Measurements from ENCODE around the gene RNF151. TPM values are rescaled to one million over a fixed set of nuclear protein-coding genes. Genes with fewer than 3 reads are reported as not detected.

The RNF151 gene
- total and polyA plus RNA-seq, 10 of the 15 experiments (the other 5 are each of a cell fraction or from before 2014, with no cell fraction given): 0.17 to 0.56 TPM; not detected in 8

GRCh38 chr16:1917665-1918350, 48.8 kb upstream of the RNF151 start:
- 14% methylated on average over 35 of the region's 81 CpGs for WGBS (ENCODE audit: insufficient coverage, insufficient replicate concordance, low lambda C conversion rate, missing lambda C conversion rate)
- no TSS peak for BruUV-seq (replicated peaks)
- CTCF ChIA-PET: no interaction called here

More at GRCh38 chr16:1917665-1918350, 48.8 kb upstream of the RNF151 start:
- no peak overlapping the region for H3K4me2 ChIP-seq (ENCODE audit: control insufficient read depth, insufficient read depth)
- POLR2A ChIA-PET: no interaction called here
- RAD21 ChIA-PET (ENCODE audit: unreplicated experiment): no interaction called here
- FAIRE-seq: no peak
- H3K27me3 ChIP-seq (replicated peaks in 1 of 2; ENCODE audit: control insufficient read depth in 2 of 2, insufficient read depth in 2 of 2, low read length in 1 of 2): peaks cover 6 to 7% of the 10 kb centered on the region in 2 experiments; a peak in 3 of 4 replicates
- ATAC-seq: no peak
- no peaks in the 10 kb centered on the region for H3K9me3 ChIP-seq (replicated peaks; ENCODE audit: control insufficient read depth, insufficient read depth, low read length)
- H3K4me3 ChIP-seq: no peak overlapping the region
- SMC1A ChIA-PET (ENCODE audit: uncharacterized antibody, unreplicated experiment): no interaction called here
- no peaks in the 10 kb centered on the region for H4K20me1 ChIP-seq (ENCODE audit: control insufficient read depth, insufficient read depth)
- no peaks in the 10 kb centered on the region; a peak in 1 of 4 replicates for H3K36me3 ChIP-seq (ENCODE audit: control insufficient read depth in 2 of 2, insufficient read depth in 2 of 2, low read length in 1 of 2)
- in situ Hi-C loops (cut with MboI): no loop called here
- H3K9ac ChIP-seq (ENCODE audit: control insufficient read depth, insufficient read depth, low read length): no peak overlapping the region
- H2AFZ ChIP-seq (ENCODE audit: control insufficient read depth, low read depth, low read length): no peak overlapping the region
- H3K79me2 ChIP-seq (ENCODE audit: control insufficient read depth, insufficient read depth, low read length): no peaks in the 10 kb centered on the region
- no peak for DNase-seq (ENCODE audit: low read depth, low spot score)
- H3K4me1 ChIP-seq (ENCODE audit: control insufficient read depth, insufficient read depth, low read length): no peaks in the 10 kb centered on the region
- intact Hi-C loops (cut with micrococcal nuclease; ENCODE audit: unreplicated experiment): no loop called here
- H3K27ac ChIP-seq (ENCODE audit: control insufficient read depth, insufficient read depth): no peak overlapping the region
- no peak for TF ChIP-seq GATAD2B (conservative IDR thresholded peaks at IDR 0.05; ENCODE audit: low read depth)
- TF ChIP-seq SREBF1 (IDR thresholded peaks at IDR 0.05; ENCODE audit: low read length): no peak
- TF ChIP-seq ATF7 (IDR thresholded peaks at IDR 0.05; ENCODE audit: low read depth): no peak
- TF ChIP-seq MYC (IDR thresholded peaks at IDR 0.05; ENCODE audit: insufficient read depth, insufficient read length, insufficient replicate concordance, low read length, severe bottlenecking): no peak
- TF ChIP-seq NKRF (conservative IDR thresholded peaks at IDR 0.05): no peak
- TF ChIP-seq SP1 (IDR thresholded peaks at IDR 0.05; ENCODE audit: low read depth, low read length): no peak
- no peak for TF ChIP-seq BHLHE40 (IDR thresholded peaks at IDR 0.05; ENCODE audit: borderline replicate concordance in 1 of 2, low read depth in 2 of 2, low read length in 1 of 2)
- TF ChIP-seq ZNF384 (IDR thresholded peaks at IDR 0.05; ENCODE audit: borderline replicate concordance, low read depth, low read length): no peak

All from GM12878 (cell line).